IPS-18a (cell line): Measurements from ENCODE around the gene DPYSL4.
"Not testable (repeated sequence)": the region's sequence is repeated elsewhere in the genome, so short reads cannot be mapped to it uniquely, and the experiment has no call there.

Source experiments
- H3K27ac ChIP-seq: one replicate; pipeline ENCODE4 v1.5.1; 2013; ENCODE audit warnings: low read length
- H3K27me3 ChIP-seq: one replicate; pipeline ENCODE4 v1.6.1; 2013; ENCODE audit warnings: mild to moderate bottlenecking, low read length; ENCODE audit not compliant: control insufficient read depth, insufficient read depth
- H3K36me3 ChIP-seq: one replicate; pipeline ENCODE4 v1.6.1; 2013; ENCODE audit warnings: low read depth, low read length; ENCODE audit not compliant: control insufficient read depth
- H3K4me1 ChIP-seq: one replicate; pipeline ENCODE4 v1.6.1; 2013; ENCODE audit warnings: low read depth, low read length; ENCODE audit not compliant: control insufficient read depth
- H3K4me3 ChIP-seq: one replicate; pipeline ENCODE4 v1.5.1; 2013; ENCODE audit warnings: low read length
- H3K9ac ChIP-seq: one replicate; pipeline ENCODE4 v1.6.1; 2013; ENCODE audit warnings: mild to moderate bottlenecking, low read length, moderate library complexity
- H3K9me3 ChIP-seq: one replicate; pipeline ENCODE4 v1.6.1; 2013; ENCODE audit warnings: low read depth, low read length; ENCODE audit not compliant: control insufficient read depth

Gene DPYSL4

DNA sequence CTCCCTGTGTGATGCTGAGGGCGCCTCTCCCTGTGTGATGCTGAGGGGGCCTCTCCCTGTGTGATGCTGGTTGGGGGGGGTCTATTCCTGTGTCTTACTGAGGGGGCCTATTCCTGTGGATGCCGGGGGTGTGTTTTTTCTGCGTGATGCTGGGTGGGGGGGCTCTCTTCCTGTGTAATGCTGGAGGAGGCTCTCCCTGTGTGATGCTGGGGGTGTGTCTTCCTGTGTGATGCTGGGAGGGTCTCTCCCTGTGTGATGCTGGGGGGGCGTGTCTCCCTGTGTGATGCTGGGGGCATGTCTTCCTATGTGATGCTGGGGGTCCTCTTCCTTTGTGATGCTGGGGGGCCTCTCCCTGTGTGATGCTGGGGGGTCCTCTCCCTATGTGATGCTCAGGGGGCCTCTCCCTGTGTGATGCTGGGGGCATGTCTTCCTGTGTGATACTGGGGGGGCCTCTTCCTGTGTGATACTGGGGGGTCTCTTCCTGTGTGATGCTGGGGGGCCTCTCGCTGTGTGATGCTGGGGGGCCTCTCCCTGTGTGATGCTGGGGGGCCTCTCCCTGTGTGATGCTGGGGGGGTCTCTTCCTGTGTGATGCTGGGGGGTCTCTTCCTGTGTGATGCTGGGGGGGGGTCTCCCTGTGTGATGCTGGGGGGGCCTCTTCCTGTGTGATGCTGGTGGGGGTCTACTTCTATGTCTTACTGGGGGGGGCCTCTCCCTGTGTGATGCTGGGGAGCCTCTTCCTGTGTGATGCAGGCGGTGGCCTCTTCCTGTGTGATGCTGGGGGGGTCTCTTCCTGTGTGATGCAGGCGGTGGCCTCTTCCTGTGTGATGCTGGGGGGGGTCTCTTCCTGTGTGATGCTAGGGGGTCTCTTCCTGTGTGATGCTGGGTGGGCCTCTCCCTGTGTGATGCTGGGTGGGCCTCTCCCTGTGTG lies 27.2 kb upstream of the DPYSL4 start:
- not testable (repeated sequence) for H3K36me3 ChIP-seq, H3K4me1 ChIP-seq, H3K9ac ChIP-seq, H3K27ac ChIP-seq, H3K4me3 ChIP-seq, H3K9me3 ChIP-seq, H3K27me3 ChIP-seq

DNA sequence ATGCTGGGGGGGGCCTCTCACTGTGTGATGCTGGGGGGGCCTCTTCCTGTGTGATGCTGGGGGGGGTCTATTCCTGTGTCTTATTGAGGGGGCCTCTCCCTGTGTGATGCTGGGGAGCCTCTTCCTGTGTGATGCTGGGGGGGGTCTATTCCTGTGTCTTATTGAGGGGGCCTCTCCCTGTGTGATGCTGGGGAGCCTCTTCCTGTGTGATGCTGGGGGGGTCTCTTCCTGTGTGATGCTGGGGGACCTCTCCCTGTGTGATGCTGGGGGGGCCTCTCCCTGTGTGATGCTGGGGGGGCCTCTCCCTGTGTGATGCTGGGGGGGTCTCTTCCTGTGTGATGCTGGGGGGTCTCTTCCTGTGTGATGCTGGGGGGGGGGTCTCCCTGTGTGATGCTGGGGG lies 26.5 kb upstream of the DPYSL4 start:
- H3K4me1 ChIP-seq, H3K9ac ChIP-seq, H3K27me3 ChIP-seq, H3K4me3 ChIP-seq, H3K27ac ChIP-seq, H3K36me3 ChIP-seq, H3K9me3 ChIP-seq: not testable (repeated sequence)

DNA sequence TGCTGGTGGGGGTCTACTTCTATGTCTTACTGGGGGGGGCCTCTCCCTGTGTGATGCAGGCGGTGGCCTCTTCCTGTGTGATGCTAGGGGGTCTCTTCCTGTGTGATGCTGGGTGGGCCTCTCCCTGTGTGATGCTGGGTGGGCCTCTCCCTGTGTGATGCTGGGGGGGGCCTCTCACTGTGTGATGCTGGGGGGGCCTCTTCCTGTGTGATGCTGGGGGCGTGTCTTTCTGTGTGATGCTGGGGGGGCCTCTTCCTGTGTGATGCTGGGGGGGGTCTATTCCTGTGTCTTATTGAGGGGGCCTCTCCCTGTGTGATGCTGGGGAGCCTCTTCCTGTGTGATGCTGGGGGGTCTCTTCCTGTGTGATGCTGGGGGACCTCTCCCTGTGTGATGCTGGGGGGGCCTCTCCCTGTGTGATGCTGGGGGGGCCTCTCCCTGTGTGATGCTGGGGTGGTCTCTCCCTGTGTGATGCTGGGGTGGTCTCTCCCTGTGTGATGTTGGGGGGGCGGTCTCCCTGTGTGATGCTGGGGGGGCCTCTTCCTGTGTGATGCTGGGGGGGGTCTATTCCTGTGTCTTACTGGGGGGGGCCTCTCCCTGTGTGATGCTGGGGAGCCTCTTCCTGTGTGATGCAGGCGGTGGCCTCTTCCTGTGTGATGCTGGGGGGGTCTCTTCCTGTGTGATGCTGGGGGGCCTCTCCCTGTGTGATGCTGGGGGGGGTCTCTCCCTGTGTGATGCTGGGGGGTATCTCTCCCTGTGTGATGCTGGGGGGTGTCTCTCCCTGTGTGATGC lies 25.7 kb upstream of the DPYSL4 start:
- not testable (repeated sequence) for H3K36me3 ChIP-seq, H3K27ac ChIP-seq, H3K4me1 ChIP-seq, H3K4me3 ChIP-seq, H3K27me3 ChIP-seq, H3K9ac ChIP-seq, H3K9me3 ChIP-seq

- no peak overlapping the region for H3K27ac ChIP-seq
- no peak overlapping the region for H3K4me3 ChIP-seq
- H3K9me3 ChIP-seq, result no peaks in the 10 kb centered on the region
- H3K27me3 ChIP-seq, result no peaks in the 10 kb centered on the region
- peaks cover 5% of the 10 kb centered on the region for H3K4me1 ChIP-seq
- no peaks in the 10 kb centered on the region for H3K36me3 ChIP-seq
- H3K9ac ChIP-seq, result no peak overlapping the region
Observed at GRCh38 chr10:132162021-132162531, 24.7 kb upstream of the DPYSL4 start.

DNA sequence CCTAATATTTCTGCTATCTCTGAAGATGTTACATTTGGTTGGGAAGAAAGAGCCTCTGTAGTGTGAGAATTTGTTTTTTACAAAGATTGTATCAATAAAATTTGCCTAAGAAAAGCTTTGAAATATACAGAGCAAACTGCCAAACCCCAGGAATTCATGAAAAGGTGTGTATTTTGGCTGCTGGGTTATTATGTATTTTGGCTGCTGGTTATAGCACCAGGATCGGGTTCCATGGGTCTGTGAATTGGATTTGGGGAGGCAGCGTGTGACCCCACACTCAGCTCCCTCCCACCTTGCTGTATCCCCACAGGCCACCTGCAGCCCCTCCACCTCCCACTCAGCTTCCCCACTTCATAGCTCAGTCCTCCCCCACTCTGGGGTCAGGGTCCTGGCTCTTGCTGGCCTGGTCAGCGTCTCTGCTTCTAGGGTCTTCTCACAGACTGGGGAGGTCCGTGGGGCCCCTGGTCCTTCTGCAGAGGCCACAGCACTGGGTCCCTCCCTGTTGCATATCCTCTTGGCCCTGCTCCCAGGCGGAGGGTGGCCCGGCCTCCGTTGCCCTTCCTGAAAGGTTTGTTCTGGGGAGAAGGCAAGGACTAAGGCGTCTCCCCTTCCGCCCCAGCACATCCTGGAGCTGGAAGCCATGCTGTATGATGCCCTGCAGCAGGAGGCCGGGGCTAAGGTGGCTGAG lies 24.0 kb upstream of the DPYSL4 start:
- H3K9me3 ChIP-seq, result no peaks in the 10 kb centered on the region
- no peaks in the 10 kb centered on the region for H3K27me3 ChIP-seq
- H3K4me3 ChIP-seq, result peak overlapping the region; percentile 33
- H3K4me1 ChIP-seq, result peaks cover 5% of the 10 kb centered on the region
- H3K9ac ChIP-seq, result no peak overlapping the region
- H3K27ac ChIP-seq, result no peak overlapping the region
- no peaks in the 10 kb centered on the region for H3K36me3 ChIP-seq

GRCh38 chr10:132163278-132163765 lies 23.4 kb upstream of the DPYSL4 start:
- Histone ChIP-seq H3K9me3 (no peaks in the 10 kb centered on the region), H3K36me3 (no peaks in the 10 kb centered on the region), H3K27me3 (no peaks in the 10 kb centered on the region), H3K4me1 (peaks cover 5% of the 10 kb centered on the region), H3K9ac (no peak overlapping the region), H3K4me3 (peak overlapping the region; percentile 33), H3K27ac (no peak overlapping the region)

GRCh38 chr10:132163826-132164515 lies 22.8 kb upstream of the DPYSL4 start:
- no peaks in the 10 kb centered on the region for H3K36me3 ChIP-seq
- H3K27me3 ChIP-seq, result no peaks in the 10 kb centered on the region
- H3K27ac ChIP-seq, result no peak overlapping the region
- no peaks in the 10 kb centered on the region for H3K9me3 ChIP-seq
- H3K9ac ChIP-seq, result no peak overlapping the region
- peaks cover 5% of the 10 kb centered on the region for H3K4me1 ChIP-seq
- H3K4me3 ChIP-seq, result no peak overlapping the region

DNA sequence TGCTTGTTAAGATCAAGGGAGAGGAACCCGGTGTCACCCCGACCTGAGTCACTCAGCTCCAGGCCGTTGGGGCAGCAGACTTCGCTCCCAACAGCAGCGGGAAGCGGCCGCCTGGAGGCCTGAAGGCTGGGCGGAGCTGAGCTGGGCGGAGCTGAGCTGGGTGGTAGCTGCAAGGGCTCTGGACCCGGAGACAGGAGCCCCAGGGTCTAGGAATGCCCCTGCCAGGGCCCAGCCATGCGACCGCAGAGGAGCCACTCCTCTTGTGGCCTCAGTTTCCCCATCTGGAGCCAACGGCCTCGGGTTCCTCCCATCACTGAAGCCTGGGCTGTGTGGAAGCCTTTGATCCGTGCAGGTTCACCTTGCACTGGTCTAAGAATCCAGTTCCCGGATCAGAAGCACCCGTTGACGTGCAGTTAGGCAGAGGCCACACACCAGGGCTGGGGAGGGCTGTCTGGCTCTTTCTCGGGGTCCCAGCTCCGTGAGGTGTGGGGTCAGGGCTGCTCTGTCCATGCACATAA lies 21.9 kb upstream of the DPYSL4 start:
- Histone ChIP-seq H3K4me1 (peaks cover 5% of the 10 kb centered on the region), H3K4me3 (no peak overlapping the region), H3K9ac (no peak overlapping the region), H3K36me3 (no peaks in the 10 kb centered on the region), H3K27me3 (no peaks in the 10 kb centered on the region), H3K27ac (no peak overlapping the region), H3K9me3 (no peaks in the 10 kb centered on the region)

DNA sequence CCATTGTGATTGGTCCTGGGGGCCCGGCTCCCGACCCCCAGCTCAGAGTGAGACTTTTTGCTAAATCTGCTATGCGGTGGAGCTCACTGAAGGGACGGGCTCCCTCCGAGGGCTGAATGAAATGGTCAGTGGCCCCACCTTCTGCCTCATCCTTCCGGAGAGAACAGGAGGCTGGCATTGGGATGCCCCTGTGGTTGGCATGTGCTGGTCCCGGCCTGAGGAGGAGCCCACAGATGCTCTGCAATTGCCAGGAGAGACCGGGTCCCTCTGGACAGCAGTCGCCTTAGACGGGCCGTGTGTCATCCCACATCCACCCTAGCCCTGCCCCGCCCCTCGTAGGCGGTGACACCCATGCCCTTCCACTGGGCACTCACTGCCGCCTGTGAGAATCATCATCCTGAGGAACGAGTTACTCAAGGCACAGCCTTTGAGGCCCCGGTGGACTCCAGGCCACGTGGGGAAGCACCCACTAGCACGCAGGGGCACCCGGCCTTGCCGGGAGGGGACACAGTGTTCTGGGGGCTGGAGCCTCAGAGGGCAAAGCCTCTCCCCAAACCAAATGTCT lies 21.2 kb upstream of the DPYSL4 start:
- no peaks in the 10 kb centered on the region for H3K27me3 ChIP-seq
- H3K36me3 ChIP-seq, result no peaks in the 10 kb centered on the region
- no peak overlapping the region for H3K4me3 ChIP-seq
- peaks cover 5% of the 10 kb centered on the region for H3K4me1 ChIP-seq
- no peak overlapping the region for H3K27ac ChIP-seq
- no peaks in the 10 kb centered on the region for H3K9me3 ChIP-seq
- H3K9ac ChIP-seq, result no peak overlapping the region

- Histone ChIP-seq H3K4me3 (no peak overlapping the region), H3K36me3 (no peaks in the 10 kb centered on the region), H3K9me3 (no peaks in the 10 kb centered on the region), H3K27me3 (no peaks in the 10 kb centered on the region), H3K9ac (no peak overlapping the region), H3K4me1 (peaks cover 5% of the 10 kb centered on the region), H3K27ac (no peak overlapping the region)
Observed at GRCh38 chr10:132166216-132166950, 20.4 kb upstream of the DPYSL4 start.
